ENCODE data around the gene B3GALT4.

B3GALT4 gene, protein sequence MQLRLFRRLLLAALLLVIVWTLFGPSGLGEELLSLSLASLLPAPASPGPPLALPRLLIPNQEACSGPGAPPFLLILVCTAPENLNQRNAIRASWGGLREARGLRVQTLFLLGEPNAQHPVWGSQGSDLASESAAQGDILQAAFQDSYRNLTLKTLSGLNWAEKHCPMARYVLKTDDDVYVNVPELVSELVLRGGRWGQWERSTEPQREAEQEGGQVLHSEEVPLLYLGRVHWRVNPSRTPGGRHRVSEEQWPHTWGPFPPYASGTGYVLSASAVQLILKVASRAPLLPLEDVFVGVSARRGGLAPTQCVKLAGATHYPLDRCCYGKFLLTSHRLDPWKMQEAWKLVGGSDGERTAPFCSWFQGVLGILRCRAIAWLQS

DNA sequence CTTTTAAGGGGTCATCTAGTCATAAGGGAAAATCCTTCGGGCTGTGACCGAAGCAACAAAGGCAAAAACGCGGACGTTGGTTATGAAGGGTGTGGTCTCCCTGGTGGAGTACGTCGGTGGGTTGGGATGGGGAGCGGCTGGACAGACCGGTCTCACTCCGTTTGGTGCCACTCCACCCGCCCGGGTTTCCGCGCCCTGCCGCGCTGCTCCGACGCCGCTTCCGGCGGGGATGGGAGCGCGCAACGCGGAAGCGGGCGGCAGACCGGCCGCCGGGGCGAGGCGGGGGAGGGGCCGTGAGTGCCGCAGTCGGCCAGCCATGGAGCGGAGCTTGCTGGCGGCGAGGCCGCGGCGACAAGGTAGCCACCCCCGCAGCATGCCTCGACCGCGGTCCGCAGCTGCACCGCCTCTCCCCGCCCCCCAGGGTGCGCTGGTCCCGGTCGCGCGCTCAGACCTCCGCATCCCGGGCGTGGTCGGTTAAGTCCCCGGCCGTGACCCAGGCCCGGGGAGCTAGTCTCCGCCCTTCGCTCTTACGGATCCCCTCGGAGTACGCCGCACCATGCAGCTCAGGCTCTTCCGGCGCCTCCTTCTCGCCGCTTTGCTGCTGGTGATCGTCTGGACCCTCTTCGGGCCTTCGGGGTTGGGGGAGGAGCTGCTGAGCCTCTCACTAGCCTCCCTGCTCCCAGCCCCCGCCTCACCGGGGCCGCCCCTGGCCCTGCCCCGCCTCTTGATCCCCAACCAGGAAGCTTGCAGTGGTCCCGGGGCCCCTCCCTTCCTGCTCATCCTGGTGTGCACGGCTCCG is at the start of gene B3GALT4:
TSS of gene B3GALT4 (plus strand) at position 260 of the 799 bp plus-strand sequence. CDS start at position 557, 297 bp downstream.
- peak; percentile 92 for DNase-seq (ENCODE audit: low read depth)
- H3K4me3 ChIP-seq (ENCODE audit: low read depth, low read length): peak within 1 kb of the TSS; percentile 90
- TF ChIP-seq, protein P1, sequence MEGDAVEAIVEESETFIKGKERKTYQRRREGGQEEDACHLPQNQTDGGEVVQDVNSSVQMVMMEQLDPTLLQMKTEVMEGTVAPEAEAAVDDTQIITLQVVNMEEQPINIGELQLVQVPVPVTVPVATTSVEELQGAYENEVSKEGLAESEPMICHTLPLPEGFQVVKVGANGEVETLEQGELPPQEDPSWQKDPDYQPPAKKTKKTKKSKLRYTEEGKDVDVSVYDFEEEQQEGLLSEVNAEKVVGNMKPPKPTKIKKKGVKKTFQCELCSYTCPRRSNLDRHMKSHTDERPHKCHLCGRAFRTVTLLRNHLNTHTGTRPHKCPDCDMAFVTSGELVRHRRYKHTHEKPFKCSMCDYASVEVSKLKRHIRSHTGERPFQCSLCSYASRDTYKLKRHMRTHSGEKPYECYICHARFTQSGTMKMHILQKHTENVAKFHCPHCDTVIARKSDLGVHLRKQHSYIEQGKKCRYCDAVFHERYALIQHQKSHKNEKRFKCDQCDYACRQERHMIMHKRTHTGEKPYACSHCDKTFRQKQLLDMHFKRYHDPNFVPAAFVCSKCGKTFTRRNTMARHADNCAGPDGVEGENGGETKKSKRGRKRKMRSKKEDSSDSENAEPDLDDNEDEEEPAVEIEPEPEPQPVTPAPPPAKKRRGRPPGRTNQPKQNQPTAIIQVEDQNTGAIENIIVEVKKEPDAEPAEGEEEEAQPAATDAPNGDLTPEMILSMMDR (IDR thresholded peaks at IDR 0.05; ENCODE audit: insufficient read depth, low read depth, low read length, missing control alignments): peak; percentile 55

DNA sequence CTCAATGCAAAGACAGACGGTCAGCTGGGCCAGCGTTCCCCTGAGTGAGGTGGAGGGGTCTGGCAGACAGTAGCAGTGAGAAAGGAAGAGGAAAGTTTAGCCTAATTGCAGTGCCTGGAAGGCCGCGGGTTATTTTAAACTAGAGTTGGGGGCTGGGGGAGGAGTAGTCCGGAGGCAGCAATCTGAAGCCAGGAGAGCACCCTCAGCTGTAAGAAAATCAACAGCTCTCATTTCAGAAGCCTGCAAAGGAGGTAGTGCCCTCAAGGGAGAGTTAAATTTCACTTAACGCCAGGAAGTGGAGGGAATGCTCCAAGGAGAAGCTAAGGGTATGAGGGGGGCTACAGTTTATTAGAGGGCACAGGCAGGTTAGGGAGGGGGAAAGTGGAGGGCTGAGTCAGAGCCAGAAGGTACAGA is 41.7 kb upstream of the B3GALT4 start:
- no peak overlapping the region for H3K4me3 ChIP-seq (ENCODE audit: low read depth, low read length)
- DNase-seq (ENCODE audit: low read depth): no peak
- TF ChIP-seq, protein P1 (IDR thresholded peaks at IDR 0.05; ENCODE audit: insufficient read depth, low read depth, low read length, missing control alignments): no peak

DNA sequence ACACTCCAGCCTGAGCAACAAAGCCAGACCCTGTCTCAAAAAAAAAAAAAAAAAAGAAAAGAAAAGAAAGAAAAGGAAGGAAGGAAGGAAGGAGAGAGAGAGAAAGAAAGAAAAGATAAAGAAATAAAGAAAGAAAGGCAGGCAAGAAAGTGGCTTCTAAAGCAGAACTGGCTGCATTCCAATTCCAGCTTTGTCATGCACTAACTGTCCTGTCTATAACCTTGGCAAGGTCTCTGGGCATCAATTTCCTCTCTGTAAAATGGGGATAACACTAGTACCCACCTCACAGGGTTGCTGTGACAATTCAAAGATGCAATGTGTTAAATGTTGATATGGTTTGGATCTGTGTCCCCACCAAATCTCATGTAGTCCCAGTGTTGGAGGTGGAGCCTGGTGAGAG is 40.6 kb upstream of the B3GALT4 start:
- no peak overlapping the region for H3K4me3 ChIP-seq (ENCODE audit: low read depth, low read length)
- no peak for DNase-seq (ENCODE audit: low read depth)
- TF ChIP-seq, protein P1 (IDR thresholded peaks at IDR 0.05; ENCODE audit: insufficient read depth, low read depth, low read length, missing control alignments): no peak

DNA sequence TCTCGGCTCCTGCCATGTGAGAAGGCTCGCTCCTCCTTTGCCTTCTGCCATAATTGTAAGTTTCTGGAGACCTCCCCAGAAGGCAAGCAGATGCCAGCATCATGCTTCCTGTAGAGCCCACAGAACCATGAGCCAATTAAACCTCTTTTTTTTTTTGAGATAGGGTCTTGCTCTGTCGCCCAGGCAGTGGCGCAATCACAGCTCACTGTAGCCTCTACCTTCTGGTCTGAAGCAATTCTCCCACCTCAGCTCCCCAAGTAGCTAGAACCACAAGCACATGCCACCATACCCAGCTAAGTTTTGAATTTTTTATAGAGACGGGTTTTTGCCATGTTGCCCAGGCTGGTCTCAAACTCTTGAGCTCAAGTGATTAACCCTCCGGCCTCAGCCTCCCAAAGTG is 40.1 kb upstream of the B3GALT4 start:
- TF ChIP-seq, protein P1 (IDR thresholded peaks at IDR 0.05; ENCODE audit: insufficient read depth, low read depth, low read length, missing control alignments): no peak
- no peak for DNase-seq (ENCODE audit: low read depth)
- no peak overlapping the region for H3K4me3 ChIP-seq (ENCODE audit: low read depth, low read length)

DNA sequence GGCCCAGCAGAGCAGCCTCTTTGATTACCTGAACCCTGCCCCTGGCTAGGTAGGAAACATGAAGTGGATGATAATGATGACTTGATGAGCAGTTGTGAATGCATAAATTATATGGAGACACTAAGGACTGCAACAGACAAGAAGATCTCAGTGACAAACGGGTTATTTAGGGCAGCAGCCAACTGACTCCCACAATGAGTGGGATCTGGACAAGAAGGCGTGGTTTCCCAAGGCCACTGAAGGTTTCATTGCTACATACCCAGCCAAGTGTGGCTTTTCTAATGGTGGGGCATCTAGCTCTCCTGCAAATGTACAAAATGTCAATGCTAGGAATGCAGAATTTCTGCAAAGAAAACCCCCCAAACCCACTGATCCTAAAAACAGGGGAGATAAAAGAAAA is 39.2 kb upstream of the B3GALT4 start:
- no peak overlapping the region for H3K4me3 ChIP-seq (ENCODE audit: low read depth, low read length)
- TF ChIP-seq, protein P1 (IDR thresholded peaks at IDR 0.05; ENCODE audit: insufficient read depth, low read depth, low read length, missing control alignments): no peak
- DNase-seq (ENCODE audit: low read depth): no peak

DNA sequence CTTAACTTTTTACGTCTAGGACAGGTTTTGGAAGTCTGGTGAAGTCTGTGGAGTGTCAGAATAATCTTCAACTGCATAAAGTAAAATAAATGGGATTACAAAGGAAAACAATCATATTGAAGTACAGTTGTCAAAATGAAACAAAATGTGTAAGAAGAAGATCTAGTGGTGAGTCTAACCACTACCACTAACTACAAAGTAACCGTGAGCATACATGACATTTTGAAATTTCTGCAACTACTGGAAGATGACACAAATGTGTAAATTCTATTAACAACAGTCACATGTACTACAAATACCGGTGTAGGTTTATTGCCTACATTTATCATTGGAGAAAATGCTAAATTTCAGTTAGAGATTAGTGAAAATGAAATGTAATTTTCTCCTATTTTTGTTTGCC is 35.0 kb upstream of the B3GALT4 start:
- DNase-seq (ENCODE audit: low read depth): no peak
- no peak overlapping the region for H3K4me3 ChIP-seq (ENCODE audit: low read depth, low read length)
- TF ChIP-seq, protein P1 (IDR thresholded peaks at IDR 0.05; ENCODE audit: insufficient read depth, low read depth, low read length, missing control alignments): no peak

Data from GM12865 (cell line).